DND-41 (cell line): Measurements from ENCODE around the gene ZIC5.

ENCODE experiments used
- ATAC-seq: fragments of 200-7000 bp; cut with Tn5 transposase; 3 replicates; pipeline ENCODE4 v1.9.1; 2021; ENCODE audit warnings: low read depth; ENCODE audit not compliant: insufficient read depth
- DNase-seq: peaks from one replicate; pipeline ENCODE4 v3.0.0-alpha.2; 2020
- H2AFZ ChIP-seq: 2 replicates; pipeline ENCODE4 v1.6.0; 2012; ENCODE audit warnings: low read depth, low read length
- H3K27ac ChIP-seq: 2 replicates; pipeline ENCODE4 v1.5.1; 2012; ENCODE audit warnings: low read length, inconsistent platforms
- H3K27me3 ChIP-seq: fragments of 200-600 bp; sonication (generic); 2 replicates; pipeline ENCODE4 v1.6.0; 2012; ENCODE audit warnings: low read length, mild to moderate bottlenecking, inconsistent platforms; ENCODE audit not compliant: insufficient read depth, poor library complexity
- H3K36me3 ChIP-seq: 2 replicates; pipeline ENCODE4 v1.5.1; 2012; ENCODE audit warnings: low read length, inconsistent platforms; ENCODE audit not compliant: insufficient read depth
- H3K4me1 ChIP-seq: 2 replicates; pipeline ENCODE4 v1.5.1; 2012; ENCODE audit warnings: mild to moderate bottlenecking, low read length; ENCODE audit not compliant: insufficient read depth
- H3K4me2 ChIP-seq: 2 replicates; pipeline ENCODE4 v1.6.0; 2012; ENCODE audit warnings: mild to moderate bottlenecking, moderate library complexity, low read length, inconsistent platforms; ENCODE audit not compliant: insufficient read depth
- H3K4me3 ChIP-seq, 2 experiments: fragments of 200-600 bp in 1 of 2; shearing (Covaris generic) in 1 of 2; 2 replicates each; pipeline ENCODE4 v1.5.1; 2012 to 2016; ENCODE audit warnings: inconsistent platforms in 2 of 2, low read length in 2 of 2, mild to moderate bottlenecking in 2 of 2, low read depth in 1 of 2, moderate library complexity in 1 of 2
- H3K79me2 ChIP-seq: 2 replicates; pipeline ENCODE4 v1.6.0; 2012; ENCODE audit warnings: low read length, inconsistent platforms; ENCODE audit not compliant: insufficient read depth
- H3K9ac ChIP-seq: 2 replicates; pipeline ENCODE4 v1.6.0; 2012; ENCODE audit warnings: low read depth, mild to moderate bottlenecking, inconsistent platforms, low read length, moderate library complexity
- H3K9me3 ChIP-seq: 2 replicates; pipeline ENCODE4 v1.5.1; 2012; ENCODE audit warnings: low read length, moderate library complexity, mild to moderate bottlenecking, inconsistent platforms; ENCODE audit not compliant: insufficient read depth, severe bottlenecking
- H4K20me1 ChIP-seq: 2 replicates; pipeline ENCODE4 v1.6.0; 2012; ENCODE audit warnings: low read length; ENCODE audit not compliant: insufficient read depth
- CTCF ChIP-seq: IDR thresholded peaks from 2 replicates; pipeline ENCODE4 v1.5.1; 2012; ENCODE audit warnings: borderline replicate concordance, low read length, moderate library complexity, mild to moderate bottlenecking; ENCODE audit not compliant: poor library complexity, severe bottlenecking; ENCODE audit errors: extremely low read depth
- EZH2 ChIP-seq: IDR thresholded peaks from 3 replicates; pipeline ENCODE4 v1.6.1; 2012; ENCODE audit warnings: borderline replicate concordance, low read depth, mild to moderate bottlenecking, moderate library complexity, low read length, inconsistent platforms; ENCODE audit not compliant: severe bottlenecking

The ZIC5 gene

DNA sequence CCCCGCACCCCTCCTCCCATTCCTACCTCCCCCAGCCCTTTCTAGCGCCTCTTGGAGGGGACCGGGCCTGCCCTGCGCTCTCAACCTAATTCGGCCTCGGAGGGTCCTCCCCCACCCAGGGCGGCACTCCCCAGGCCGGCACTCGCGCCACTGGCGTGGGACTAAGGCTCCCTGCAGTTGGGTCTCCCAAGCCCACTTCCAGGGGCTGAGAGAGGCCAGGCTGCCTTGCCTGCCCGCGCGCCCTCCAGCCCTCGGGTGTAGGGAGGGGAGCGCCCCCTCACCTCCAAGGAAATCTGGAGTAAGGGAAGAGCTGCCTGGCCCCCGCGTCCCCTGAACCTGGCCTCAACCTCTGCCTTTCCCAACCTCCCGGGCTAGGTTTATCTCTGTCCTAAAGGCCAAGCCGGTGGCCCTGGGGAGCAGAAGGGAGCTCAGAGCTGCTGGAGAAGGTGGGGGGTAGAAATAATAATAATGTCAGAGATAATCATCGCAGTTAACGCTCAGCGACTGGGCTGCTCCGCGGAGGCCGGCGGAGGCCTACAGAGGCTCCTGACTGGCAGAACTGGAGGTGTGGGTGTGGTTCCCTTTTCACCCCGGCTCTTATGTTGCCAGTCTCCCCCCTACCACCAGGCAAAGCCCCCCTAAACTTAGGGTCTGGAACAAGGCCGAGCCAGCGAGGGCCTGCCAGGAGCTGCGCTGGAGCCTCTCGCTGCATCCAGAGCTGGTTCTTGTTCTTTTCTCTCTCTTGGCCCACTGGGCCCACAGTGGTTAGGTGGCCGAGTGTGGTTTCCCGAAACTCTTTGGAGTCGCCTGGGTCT, 19.7 kb upstream of the ZIC5 start:
- no peak overlapping the region for H3K9ac ChIP-seq
- no peak overlapping the region for H3K27ac ChIP-seq
- no peak for DNase-seq
- H3K79me2 ChIP-seq = no peaks in the 10 kb centered on the region
- no peaks in the 10 kb centered on the region for H3K27me3 ChIP-seq
- no peaks in the 10 kb centered on the region for H3K9me3 ChIP-seq
- no peaks in the 10 kb centered on the region for H4K20me1 ChIP-seq
- peaks cover 17% of the 10 kb centered on the region for H3K4me1 ChIP-seq
- no peak overlapping the region for H3K4me2 ChIP-seq
- TF ChIP-seq CTCF (no peak), EZH2 (no peak)
- no peak overlapping the region for H2AFZ ChIP-seq
- H3K4me3 ChIP-seq = no peak overlapping the region
- ATAC-seq = no peak
- no peaks in the 10 kb centered on the region for H3K36me3 ChIP-seq

DNA sequence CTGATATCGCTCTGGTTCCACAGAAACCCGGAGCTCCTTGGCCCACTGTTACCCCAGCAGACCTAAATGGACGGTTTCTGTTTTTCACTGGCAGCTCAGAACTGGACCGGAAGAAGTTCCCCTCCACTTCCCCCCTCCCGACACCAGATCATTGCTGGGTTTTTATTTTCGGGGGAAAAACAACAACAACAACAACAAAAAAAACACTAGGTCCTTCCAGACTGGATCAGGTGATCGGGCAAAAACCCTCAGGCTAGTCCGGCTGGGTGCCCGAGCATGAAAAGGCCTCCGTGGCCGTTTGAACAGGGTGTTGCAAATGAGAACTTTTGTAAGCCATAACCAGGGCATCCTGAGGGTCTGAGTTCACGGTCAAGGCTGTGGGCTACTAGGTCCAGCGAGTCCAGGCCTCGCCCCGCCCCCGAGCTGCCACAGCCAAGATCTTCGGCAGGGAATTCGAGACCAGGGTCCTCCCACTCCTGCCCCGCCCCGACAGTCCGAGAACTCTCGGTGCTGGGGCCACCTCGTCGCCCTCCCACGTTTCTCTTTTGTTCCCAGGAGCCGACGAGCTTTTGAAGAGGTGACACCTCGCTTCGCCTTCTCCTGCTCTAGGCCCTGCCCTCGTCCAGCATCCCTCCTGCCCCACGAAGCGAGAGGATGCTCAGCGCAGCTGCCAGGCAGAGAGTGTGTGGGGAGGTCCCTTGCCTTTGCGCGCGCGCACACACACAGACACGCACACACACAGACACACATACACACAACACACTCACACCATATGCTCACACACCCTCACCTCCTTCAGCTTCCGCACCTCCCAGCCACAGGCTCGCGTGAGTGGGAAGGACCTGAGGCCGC, 18.8 kb upstream of the ZIC5 start:
- no peaks in the 10 kb centered on the region for H3K9me3 ChIP-seq
- H3K79me2 ChIP-seq = no peaks in the 10 kb centered on the region
- no peaks in the 10 kb centered on the region for H3K27me3 ChIP-seq
- H3K27ac ChIP-seq = no peak overlapping the region
- TF ChIP-seq CTCF (no peak), EZH2 (no peak)
- H3K4me1 ChIP-seq = peaks cover 17% of the 10 kb centered on the region
- no peak overlapping the region for H3K4me3 ChIP-seq
- H3K4me2 ChIP-seq = no peak overlapping the region
- H3K36me3 ChIP-seq = no peaks in the 10 kb centered on the region
- ATAC-seq (no peak), DNase-seq (no peak)
- H3K9ac ChIP-seq = no peak overlapping the region
- no peak overlapping the region for H2AFZ ChIP-seq
- no peaks in the 10 kb centered on the region for H4K20me1 ChIP-seq

- no peak for DNase-seq
- H3K27me3 ChIP-seq = no peaks in the 10 kb centered on the region
- TF ChIP-seq CTCF (no peak), EZH2 (no peak)
- H3K4me1 ChIP-seq = peaks cover 17% of the 10 kb centered on the region
- no peak overlapping the region for H3K27ac ChIP-seq
- H3K36me3 ChIP-seq = peaks cover 3% of the 10 kb centered on the region; the same call in 1 of the 2 replicates
- ATAC-seq = no peak
- no peak overlapping the region for H2AFZ ChIP-seq
- no peak overlapping the region for H3K4me3 ChIP-seq
- no peaks in the 10 kb centered on the region for H3K79me2 ChIP-seq
- H3K9me3 ChIP-seq = no peaks in the 10 kb centered on the region
- H4K20me1 ChIP-seq = no peaks in the 10 kb centered on the region; the same call in 1 of the 2 replicates
- no peak overlapping the region for H3K4me2 ChIP-seq
- H3K9ac ChIP-seq = no peak overlapping the region
Measured at GRCh38 chr13:99989276-99990125, 17.9 kb upstream of the ZIC5 start.
